GM12892 (cell line): Measurements from ENCODE around the gene PLPP6.

Experiments
- DNase-seq: peaks from one replicate; pipeline ENCODE4 v3.0.0; 2011; ENCODE audit not compliant: insufficient read length
- FAIRE-seq: peaks from 2 replicates; lab custom pipeline; 2011; peaks lifted over from hg19 to GRCh38; lab: Jason Lieb, UNC
- POLR2A ChIP-seq: IDR thresholded peaks from 2 replicates; pipeline ENCODE4 v1.6.1; 2011; ENCODE audit warnings: low read depth, low read length, control low read depth
- POLR2AphosphoS5 ChIP-seq: IDR thresholded peaks from 2 replicates; pipeline ENCODE4 v1.6.1; 2011; ENCODE audit warnings: low read depth, low read length, control low read depth
- TAF1 ChIP-seq: IDR thresholded peaks from 2 replicates; pipeline ENCODE4 v1.6.1; 2011; ENCODE audit warnings: low read depth, mild to moderate bottlenecking, control low read depth, low read length, borderline replicate concordance

Gene PLPP6

GRCh38 chr9:4706971-4707622, 45.0 kb downstream of the PLPP6 start:
- TF ChIP-seq POLR2AphosphoS5: no peak
- no peak for TF ChIP-seq TAF1
- no peak for TF ChIP-seq POLR2A
- FAIRE-seq: peak; percentile 70

GRCh38 chr9:4709380-4709779, 47.3 kb downstream of the PLPP6 start:
- TF ChIP-seq POLR2AphosphoS5 (no peak), TAF1 (no peak), POLR2A (no peak)
- no peak for DNase-seq
- no peak for FAIRE-seq

More at GRCh38 chr9:4706971-4707622, 45.0 kb downstream of the PLPP6 start:
- no peak for DNase-seq

- TF ChIP-seq POLR2A (no peak), POLR2AphosphoS5 (no peak), TAF1 (no peak)
- DNase-seq (no peak), FAIRE-seq (peak; percentile 100)
Observed at GRCh38 chr9:4713849-4714248, 51.8 kb downstream of the PLPP6 start.

- FAIRE-seq: no peak
- TF ChIP-seq POLR2AphosphoS5: no peak
- TF ChIP-seq POLR2A: no peak
- no peak for TF ChIP-seq TAF1
- no peak for DNase-seq
Observed at GRCh38 chr9:4714266-4715016, 52.3 kb downstream of the PLPP6 start.
